GM18907 (cell line): ENCODE measurements around the gene NEK11.

Experiments
- ATAC-seq: cut with Tn5 transposase; IDR thresholded peaks from one replicate; pipeline ENCODE4 v1.9.1; 2021; ENCODE audit warnings: mild to moderate bottlenecking, moderate library complexity; ENCODE audit not compliant: unreplicated experiment

The NEK11 gene

DNA sequence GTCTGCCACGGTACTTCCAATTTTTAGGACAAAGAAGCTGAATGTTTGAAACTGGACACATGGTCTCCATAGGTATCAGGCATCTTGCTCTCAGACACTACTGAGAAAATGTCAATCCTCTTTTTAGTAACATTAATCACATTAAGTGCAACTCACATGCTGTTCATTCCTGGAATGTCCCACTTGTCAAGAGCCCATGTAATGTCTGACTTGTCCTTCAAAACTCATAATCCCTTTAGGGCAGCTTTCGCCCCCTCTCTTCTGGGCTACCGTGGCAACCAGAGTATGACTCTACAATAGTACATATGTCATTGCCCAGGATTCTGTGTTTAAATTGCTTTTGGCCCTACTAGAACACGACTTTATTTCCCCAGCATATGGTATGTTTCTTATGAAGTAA is 367.2 kb downstream of the NEK11 start:
- ATAC-seq, result no peak

DNA sequence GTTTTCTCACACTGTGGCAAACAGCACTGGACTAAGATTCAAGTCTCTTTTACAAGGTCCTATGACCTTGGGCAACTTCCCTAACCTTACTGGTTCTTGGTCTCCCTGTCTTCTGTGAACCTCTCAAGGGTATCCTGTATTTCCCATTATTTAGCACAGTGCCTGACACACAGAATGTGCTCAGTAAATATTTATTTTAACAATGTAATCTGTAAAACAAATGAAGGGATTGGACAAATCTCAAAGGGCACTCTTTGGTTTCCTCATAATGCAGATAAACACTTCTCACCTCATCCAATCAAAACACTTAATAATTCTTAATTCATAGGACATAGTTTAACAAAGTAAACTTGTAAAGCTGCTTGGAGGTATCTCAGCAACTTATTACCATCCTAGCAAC is 367.7 kb downstream of the NEK11 start:
- ATAC-seq, result no peak

DNA sequence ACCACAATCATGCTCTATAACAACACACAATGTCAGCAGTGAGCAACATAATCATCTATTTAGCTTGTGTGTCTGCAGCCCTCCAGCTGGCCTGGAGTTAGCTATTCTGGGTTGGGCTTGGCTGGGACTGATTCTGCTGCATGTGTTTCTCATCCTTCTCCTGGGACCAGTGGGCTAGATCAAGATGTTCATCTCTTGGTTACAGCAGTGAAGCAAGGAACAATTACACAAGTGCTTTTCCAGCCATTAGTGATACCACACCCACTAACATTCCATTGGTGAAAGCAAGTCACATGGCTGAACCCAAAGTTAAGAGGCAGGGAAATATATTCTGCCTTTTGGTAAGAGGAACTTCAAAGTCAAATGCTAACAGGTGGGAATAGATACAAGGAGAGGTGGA is 369.5 kb downstream of the NEK11 start:
- ATAC-seq, result no peak

DNA sequence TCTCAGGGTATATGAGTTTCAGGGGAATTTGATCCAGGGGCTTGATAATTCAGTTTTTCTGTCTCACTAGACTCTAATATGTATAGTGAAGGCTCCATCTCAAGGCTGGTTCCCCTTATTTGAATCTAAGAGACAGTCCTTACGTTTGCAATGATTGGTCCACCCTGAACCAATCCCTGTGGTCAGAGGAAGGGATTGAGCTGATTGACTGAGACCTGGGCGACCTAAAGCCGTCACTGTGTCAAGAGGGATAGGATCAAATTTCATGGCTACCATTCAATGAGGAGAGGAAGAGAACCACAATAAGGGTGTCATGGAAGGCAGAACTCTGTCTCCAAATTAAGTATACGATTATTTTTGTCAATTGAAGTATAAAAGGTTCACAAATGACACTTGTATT is 371.2 kb downstream of the NEK11 start:
- no peak for ATAC-seq
